Measurements from ENCODE around the gene OR12D3.
"Not testable (repeated sequence)": the region's sequence is repeated elsewhere in the genome, so short reads cannot be mapped to it uniquely, and the experiment has no call there.

OR12D3 gene, protein sequence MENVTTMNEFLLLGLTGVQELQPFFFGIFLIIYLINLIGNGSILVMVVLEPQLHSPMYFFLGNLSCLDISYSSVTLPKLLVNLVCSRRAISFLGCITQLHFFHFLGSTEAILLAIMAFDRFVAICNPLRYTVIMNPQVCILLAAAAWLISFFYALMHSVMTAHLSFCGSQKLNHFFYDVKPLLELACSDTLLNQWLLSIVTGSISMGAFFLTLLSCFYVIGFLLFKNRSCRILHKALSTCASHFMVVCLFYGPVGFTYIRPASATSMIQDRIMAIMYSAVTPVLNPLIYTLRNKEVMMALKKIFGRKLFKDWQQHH
- 0 to 0.08 (median 0) reads per million in 4 donors for total RNA-seq

GRCh38 chr6:29375191-29375590, at the start of gene OR12D3:
Gene OR12D3, minus strand, starts transcription at chr6:29375291. Its CDS starts 4 bp downstream, at chr6:29375287.
- DNase-seq = no peak

DNA sequence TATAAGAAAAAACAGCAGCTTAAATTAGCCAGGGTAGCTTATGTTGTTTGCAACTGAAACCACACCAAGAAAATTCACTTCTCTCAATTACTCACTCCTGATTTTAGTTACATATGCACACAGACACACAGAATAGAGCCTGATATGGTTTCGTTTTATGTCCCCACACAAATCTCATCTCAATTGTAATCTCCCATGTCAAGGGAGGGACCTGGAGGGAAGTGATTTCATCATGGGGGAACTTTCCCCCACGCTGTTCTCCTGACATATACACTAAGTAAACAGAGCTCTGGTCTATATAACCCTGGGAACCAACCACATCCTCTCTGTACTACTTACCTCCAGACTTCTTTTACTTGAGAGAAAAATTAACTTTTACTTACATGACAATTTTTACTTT, 49.5 kb upstream of the OR12D3 start:
- peak in 1 of 5 donors; percentile 5 for DNase-seq

DNA sequence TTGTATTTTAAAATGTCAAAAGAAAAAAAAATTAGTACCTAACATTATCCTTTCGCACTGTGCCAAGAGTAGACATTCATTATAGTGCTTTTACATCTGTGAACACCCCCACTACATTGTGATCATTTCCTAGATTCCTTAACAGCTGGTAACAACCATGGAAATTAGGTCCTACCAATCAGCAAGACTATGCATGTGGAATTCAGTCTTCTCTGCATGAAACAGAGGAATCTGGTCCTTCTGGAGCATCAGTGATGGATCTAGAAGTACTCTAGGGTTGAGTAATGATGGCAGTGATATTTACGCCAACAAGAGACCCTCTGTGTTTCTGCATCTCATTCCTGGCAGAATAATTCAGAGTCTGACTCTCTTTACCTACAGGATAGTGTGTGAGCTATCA, 49.1 kb upstream of the OR12D3 start:
- no peak for DNase-seq

DNA sequence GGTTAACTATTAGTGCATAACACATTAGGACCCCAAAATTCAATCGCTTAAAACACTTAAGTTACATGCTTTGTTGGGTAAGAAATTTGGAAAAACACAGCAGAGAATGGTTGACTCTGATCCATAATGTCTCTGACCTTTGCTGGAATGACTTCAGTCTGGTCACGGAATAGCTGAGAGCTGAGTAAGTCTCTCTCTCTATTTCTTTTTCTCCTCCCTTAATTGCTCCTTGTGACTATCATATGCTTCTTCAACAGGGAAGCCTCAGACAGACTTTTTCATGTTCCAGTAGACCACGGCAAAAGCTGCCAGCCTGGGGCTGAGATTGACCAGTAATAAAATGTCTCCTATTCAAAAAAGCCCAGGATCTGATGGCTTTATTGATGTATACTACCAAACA, 44.4 kb upstream of the OR12D3 start:
- DNase-seq = no peak

DNA sequence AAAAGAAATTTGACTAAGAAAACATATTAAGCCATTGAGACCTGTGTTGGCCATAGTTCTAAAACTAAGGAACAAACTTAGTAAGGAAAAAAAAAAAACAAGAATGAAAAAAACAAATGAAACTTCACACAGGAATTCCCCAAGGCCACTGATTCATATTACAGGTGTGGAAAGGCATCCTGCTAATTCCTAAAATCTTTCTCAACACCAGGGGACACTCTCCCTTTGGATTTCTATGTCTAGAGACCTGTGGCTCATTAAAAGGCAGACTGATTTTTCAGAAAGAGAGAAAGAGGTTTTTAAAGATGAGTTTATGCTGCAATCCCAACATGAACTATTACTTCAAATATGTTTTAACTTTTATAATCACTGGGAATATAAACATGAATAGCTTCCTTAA, 39.5 kb upstream of the OR12D3 start, which contains the start of gene OR12D1:
OR12D1 (plus strand) TSS at position 341 of the 400 bp plus-strand sequence.
- no peak for DNase-seq

GRCh38 chr6:29403801-29404200, 28.7 kb upstream of the OR12D3 start:
- no peak for DNase-seq

DNA sequence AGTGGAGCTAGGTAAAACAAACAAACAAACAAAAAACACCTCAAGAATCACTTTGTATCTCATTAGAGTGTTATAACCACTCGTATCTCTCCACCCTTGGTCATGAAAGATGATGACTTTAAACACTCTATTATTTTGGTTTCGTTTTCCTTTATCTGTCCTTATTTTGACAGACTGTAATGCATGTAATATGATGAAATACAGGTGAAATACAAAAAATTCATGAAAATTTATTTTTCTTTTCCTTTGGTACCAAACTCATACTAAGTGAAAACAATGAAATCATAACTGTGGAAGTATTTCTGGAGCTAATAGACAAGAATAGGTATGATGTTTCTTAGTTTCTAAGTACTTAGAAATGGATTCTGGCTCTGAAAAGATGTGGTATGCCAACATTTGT, 24.4 kb upstream of the OR12D3 start:
- no peak for DNase-seq

DNA sequence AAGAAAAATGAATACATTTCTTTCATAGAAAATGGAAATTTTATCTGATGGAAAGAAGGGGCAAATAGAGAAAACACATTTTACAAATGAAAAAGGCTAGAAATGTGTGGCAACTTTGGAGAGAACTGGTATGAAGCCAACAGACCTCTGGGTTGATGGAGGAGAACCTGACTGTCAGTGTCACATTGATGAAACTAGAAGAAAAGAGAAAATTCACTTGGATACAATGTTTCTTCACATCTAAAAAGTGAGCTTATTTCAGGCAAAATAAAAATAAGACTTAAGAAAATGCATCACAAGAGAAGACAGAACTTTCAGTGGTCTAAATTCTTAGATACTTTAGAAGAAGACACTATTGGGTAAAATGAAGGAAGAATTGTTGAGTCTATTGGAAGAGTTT, 20.2 kb upstream of the OR12D3 start, which contains the start of gene OR12D2:
OR12D2 (plus strand) TSS at position 301 of the 400 bp plus-strand sequence. CDS start 1,069 bp downstream, outside the sequence.
- no peak for DNase-seq

- no peak for DNase-seq
Measured at GRCh38 chr6:29388533-29388932, 13.4 kb upstream of the OR12D3 start.

DNA sequence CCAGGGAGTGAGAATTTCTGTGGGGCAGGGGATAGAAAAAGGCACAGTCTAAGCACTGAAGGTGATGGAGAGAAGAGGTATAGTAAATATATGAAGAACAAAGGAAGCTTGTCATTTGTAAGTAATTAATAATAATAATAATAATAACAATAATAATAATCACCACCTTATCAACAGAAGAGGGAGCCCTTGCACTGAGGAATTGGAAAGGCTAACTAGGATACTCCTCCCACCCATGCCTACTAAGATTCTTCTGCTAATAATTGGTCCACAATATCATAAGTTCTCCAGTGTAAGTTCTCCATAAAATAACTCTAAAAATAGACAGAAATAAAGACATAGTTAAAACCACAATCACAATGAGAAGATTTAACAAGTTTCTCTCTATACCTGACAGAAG, 912 bp upstream of the OR12D3 start:
- no peak for DNase-seq

DNA sequence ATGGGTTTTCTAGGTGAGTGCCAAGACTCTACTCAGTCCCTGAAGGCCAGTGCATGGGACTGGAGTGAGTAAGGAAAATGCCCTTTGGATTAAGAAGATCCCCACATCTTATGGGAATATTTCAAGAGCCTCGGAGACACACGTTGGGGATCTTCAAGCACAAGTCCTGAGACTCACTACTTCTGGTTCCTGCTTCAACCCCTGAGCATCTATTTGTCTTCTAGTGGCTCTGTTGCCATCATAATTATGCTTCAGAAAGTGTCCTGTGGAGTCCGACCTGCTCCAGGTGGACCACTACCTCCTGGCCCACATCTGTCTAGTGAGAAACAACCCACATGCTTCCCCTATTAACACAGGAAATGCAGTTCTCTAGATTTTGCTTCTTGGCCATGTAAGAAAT, 6.3 kb downstream of the OR12D3 start, which contains the start of gene OR5V1:
OR5V1 (minus strand) TSS at position 101 of the 400 bp plus-strand sequence. CDS start 12,670 bp downstream, outside the sequence.
- no peak for DNase-seq

- no peak for DNase-seq
Measured at GRCh38 chr6:29355603-29356002, 19.5 kb downstream of the OR12D3 start.

DNA sequence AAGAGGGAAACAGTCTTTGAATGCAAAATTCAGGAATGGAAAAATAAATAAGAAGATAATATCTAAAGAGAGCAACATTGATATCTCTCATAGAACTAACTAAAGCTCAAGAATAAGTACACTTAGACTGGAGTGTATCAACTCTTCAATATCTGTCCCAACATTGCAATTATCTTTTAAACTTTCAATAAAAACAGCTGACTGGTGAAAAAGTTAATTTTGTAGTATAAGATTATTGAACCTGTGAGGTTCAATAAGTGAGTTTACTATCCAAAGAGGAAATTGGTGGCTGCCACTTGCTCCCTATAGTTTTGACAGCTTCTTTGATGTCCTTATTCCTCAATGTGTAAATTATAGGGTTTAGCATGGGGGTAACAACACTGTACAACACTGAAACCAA, 20.1 kb downstream of the OR12D3 start:
- DNase-seq = no peak

- not testable (repeated sequence) for DNase-seq
Measured at GRCh38 chr6:29349348-29349747, 25.7 kb downstream of the OR12D3 start.

DNA sequence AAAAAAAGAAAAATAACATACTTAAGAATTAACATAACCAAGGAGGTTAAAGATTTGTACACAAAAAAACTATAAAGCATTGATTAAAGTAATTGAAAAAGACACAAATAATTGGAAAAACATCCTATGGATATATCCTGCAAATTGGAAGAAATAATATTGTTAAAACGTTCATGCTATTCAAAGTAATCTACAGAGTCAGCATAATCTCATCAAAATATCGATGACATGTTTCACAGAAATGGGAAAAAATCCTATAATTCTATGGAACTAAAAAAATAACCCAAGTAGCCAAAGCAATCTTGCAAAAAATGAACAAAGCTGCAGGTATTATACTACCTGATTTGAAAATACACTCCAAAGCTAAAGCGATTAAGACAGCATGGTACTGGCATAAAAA, 29.7 kb downstream of the OR12D3 start:
- DNase-seq = no peak

DNA sequence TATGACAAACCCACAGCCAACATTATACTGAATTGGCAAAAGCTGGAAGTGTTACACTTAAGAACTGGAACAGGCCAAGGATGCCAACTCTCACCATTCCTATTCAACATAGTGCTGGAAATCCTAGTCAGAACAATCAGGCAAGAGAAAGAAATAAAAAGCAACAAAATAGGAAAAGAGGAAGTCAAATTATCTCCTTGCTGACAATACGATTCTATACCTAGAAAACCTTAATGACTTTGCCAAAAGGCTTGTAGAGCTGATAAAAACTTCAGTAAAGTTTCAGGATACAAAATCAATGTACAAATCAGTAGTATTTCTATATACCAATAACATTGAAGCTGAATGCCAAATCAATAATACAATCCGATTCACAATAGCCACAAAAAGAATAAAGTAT, 38.8 kb downstream of the OR12D3 start:
- DNase-seq = no peak

- no peak for DNase-seq
Measured at GRCh38 chr6:29332676-29333075, 42.4 kb downstream of the OR12D3 start.

GRCh38 chr6:29325777-29326176, 49.3 kb downstream of the OR12D3 start:
- no peak for DNase-seq

Data from T-helper 1 cell (primary cell).